ENCODE results near the gene CLSTN3.

CLSTN3 gene

GRCh38 chr12:7193674-7194073 is 63.5 kb downstream of the CLSTN3 start:
- DNase-seq = no peak

DNA sequence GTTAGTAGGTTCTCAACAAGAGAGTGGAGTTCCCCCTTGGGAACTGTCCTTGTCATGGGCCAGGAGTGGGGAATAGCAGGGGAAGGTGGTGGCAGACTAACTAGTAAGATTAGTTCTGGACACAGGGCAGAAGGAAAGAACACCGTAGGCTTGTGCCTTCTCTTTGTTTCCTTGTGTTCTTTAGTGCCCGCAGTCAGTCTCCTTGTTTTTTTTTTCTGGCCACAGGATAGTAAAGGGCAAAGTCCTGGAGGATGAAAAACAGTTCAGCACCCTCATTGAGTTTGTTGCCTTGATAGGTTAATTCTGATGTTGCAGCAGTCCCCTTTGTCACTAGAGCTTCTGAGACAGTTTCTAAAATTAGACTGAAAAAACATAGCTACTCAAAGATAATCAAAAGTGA is 67.7 kb downstream of the CLSTN3 start:
- no peak for DNase-seq

DNA sequence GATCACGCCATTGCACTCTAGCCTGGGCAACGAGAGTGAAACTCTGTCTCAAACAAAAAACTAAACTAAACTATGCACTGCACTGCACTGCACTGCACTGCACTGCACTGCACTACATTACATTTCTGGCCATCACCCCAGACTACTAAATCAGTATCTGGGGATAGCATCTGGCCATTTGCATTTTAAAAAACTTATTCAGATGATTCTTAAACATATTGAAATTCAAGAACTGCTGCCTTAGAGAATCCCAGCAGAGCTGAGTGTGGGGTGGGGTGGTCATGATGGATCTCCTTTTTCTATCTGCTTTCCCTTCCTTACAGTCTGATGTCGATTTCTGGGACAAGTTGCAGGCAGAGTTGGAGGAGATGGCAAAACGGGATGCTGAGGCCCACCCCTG is 72.9 kb downstream of the CLSTN3 start:
- DNase-seq = no peak

DNA sequence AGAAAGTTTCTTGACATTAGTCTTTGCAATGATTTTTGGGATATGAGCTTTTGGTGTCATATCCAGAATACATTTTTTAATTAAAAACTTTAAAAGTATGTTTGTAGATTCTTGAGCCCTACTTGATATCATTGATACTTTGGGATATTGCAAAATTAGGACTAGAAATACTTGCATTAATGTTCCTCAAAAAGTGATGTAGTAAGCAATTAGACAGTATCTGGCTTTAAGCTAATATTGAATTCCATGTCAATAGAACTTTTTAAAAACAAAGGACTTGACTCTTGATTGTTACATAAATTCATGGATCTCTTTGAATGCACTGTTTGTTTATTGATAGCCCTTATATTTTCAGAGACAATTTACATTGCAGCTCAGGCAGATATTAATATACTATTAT is 74.9 kb downstream of the CLSTN3 start:
- no peak for DNase-seq

DNA sequence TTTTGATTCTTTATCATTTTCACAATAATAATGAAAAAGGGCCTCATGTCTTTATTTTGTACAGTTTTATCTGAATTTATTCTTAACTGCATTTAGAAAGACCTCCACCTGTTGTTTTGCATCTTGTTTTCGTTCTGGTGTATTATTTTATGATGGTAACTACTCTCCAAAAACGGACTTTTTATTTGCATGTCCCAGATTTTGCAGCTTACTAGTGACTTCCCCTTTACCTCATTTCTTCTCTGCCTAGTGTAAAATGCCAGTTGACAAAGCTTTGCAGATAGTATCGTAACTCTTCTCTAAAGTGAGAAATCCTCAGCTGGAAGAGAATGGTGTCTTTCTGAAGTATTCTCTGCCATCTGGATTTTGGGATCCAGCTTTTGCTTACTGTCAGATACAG is 76.5 kb downstream of the CLSTN3 start:
- DNase-seq = no peak

GRCh38 chr12:7207866-7208625 is 77.9 kb downstream of the CLSTN3 start:
- no peak for DNase-seq
